Measurements from ENCODE around the gene GHR.

- TF ChIP-seq ZNF677 (tag by site-specific recombination; IDR thresholded peaks at IDR 0.05) = no peak
- no peak for TF ChIP-seq ZSCAN5A (tag by site-specific recombination; IDR thresholded peaks at IDR 0.05)
- TF ChIP-seq CTCF (tag by site-specific recombination; IDR thresholded peaks at IDR 0.05) = no peak
- no peak for TF ChIP-seq ZNF175 (tag by site-specific recombination; IDR thresholded peaks at IDR 0.05)
- no peak for TF ChIP-seq ZNF184 (tag by site-specific recombination; IDR thresholded peaks at IDR 0.05)
- no peak for TF ChIP-seq ZNF792 (tag by site-specific recombination; IDR thresholded peaks at IDR 0.05)
- no peak for TF ChIP-seq ZBTB26 (tag by site-specific recombination; optimal IDR thresholded peaks at IDR 0.05)
- no peak for TF ChIP-seq ZNF18 (tag by site-specific recombination; IDR thresholded peaks at IDR 0.05)
- no peak for TF ChIP-seq REST (tag by site-specific recombination; IDR thresholded peaks at IDR 0.05)
- no peak for TF ChIP-seq ZBTB10 (tag by site-specific recombination; IDR thresholded peaks at IDR 0.05)
- no peak for TF ChIP-seq KLF1 (tag by site-specific recombination; IDR thresholded peaks at IDR 0.05)
Measured at GRCh38 chr5:42518595-42519221, 95.5 kb downstream of the GHR start.
